Bone marrow (tissue), 2 donors: Measurements from ENCODE around the gene ROCK1.

Experiments used
- DNase-seq, 2 donors: peaks; one replicate each; lab custom pipeline; 2025; lab: John Stamatoyannopoulos, UW

ROCK1 gene

DNA sequence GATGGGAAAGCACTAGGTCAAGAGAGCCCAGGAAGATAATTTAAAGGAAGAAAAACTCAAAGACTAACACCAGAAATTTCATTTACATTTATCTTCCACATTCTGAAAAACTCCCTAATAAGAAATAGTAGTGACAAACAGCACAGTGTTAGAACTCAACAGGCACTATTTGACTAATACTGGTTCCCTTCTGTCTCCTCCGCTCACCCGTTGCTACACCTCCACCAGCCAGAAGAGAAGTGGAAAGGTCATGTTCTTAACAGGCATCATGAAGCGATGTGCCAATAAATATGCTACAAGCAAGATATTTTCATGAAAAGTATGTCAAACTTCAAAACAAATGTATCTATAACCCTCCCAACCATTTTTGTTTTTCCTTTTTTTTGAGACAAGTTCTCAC is 5.7 kb downstream of the ROCK1 start:
- no peak for DNase-seq

DNA sequence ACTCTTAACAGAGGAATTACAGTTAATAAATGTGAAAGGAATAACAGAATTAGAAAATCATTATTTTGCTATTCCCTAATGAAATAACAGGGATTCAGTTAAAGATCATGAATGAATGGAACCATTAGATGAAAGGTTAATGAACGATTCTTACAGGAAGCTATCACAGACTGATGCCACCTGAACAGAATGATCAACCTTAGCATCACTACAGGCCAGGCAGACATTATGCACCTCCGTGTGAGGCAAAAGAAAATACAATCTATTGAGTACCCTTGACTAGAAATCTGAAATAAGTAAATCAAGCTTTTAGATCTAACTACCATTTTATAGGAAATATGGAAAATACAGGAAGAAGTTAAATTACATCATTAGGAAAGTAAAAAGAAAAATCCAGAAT is 10.4 kb downstream of the ROCK1 start:
- no peak for DNase-seq

DNA sequence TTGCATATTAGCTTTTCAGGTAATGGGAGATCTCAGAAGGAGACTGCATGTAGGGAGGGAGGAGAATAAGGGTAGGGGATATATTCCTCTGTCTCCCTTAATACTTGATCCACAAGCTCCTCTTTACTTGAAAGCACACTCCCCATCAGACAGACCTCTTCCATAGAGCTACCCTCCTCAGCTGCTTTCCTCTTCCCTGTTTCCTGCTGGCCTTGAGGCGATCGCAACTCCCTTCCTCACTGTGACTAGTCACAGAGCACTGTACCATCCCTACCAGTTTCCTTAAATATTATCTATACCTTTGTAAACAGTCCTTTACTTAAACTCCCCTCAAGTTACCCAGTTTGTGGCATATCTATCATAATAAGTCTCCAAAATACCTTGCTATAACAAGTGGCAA is 10.9 kb downstream of the ROCK1 start:
- no peak for DNase-seq

DNA sequence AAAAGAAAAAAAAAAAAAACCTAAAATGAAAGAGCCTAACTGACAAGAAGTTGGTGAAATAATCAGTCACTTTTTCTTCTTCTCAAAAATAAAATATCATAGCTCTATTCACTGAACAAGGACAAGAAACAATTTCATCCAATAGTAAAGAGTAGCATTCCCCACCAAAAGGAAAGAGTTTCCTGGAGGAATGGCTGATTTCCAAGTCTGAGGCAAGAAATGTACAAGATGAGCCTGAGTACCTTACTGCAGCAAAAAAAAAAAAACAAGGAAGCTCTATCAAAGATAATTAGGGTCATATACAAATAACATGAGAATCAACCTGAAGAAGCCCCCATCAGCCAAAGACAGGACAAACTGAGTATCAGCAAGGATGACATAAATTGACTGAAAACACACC is 11.5 kb downstream of the ROCK1 start:
- DNase-seq = no peak

DNA sequence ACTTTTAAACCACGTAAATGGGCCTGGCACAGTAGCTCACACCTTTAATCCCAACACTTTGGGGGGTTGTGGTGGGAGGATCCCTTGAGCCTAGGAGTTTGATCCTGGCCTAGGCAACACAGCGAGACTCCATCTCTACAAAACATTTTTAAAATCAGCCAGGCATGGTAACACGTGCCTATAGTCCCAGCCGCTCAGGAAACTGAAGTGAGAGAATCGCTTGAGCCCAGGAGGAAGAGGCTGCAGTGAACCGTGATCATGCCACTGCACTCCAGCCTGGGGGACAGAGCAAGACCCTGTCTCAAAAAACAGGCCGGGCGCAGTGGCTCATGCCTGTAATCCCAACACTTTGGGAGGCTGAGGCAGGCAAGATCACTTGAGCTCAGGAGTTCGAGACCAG is 12.2 kb downstream of the ROCK1 start:
- no peak for DNase-seq

DNA sequence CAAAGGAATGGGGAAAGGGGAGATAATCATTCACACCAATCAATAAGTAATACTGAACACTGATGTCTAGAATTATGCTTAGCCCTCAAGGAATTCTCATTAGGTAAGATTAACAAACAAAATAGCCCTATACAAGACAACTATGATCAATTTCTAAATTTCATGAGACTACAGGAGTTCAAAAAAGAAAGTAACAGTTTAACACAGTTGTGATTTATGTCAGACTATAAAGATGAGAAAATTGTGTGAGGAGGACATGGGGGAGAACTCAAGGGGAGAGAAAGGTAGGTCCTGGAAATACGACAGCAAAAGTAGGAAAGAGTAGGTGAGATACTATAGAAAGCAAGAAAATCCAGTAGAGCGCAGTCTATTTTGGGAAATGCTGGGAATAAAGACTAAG is 14.9 kb downstream of the ROCK1 start:
- no peak for DNase-seq

DNA sequence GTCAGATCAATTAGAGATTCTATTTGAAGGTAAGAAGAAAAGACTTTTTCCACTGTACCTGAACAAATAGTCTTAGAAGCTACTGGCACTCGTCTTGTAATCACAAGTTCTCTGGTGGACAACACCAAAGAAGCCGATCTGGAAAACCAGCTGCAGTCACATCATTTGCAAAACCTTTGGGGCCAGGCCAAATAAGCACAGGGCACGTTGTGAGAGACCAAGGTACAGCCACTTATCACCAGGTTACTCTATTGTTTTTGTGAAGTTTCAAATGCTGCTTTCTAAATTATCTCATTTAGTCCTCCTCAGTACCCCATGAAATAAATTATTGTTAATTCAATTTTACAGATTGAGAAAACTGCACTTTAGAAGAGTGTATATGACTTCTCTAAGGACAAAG is 18.5 kb downstream of the ROCK1 start:
- DNase-seq = no peak

DNA sequence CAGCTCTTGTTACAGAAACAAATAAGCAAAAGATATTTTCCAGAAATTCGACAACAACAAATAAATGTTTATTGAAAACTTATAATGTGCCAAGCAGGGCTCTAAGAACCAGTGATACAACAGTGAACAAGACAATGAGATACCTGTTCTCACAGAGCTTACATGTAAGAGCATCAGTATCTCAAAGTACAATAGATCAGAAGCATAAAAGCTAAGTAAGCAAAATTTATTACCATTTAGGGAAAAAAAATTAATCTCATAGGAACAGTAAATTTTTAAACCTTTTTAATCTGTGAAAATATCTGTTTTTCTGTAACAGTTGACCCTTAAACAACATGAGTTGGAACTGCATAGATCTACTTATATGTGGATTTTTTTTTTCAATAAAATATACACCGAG is 20.9 kb downstream of the ROCK1 start:
- no peak for DNase-seq

DNA sequence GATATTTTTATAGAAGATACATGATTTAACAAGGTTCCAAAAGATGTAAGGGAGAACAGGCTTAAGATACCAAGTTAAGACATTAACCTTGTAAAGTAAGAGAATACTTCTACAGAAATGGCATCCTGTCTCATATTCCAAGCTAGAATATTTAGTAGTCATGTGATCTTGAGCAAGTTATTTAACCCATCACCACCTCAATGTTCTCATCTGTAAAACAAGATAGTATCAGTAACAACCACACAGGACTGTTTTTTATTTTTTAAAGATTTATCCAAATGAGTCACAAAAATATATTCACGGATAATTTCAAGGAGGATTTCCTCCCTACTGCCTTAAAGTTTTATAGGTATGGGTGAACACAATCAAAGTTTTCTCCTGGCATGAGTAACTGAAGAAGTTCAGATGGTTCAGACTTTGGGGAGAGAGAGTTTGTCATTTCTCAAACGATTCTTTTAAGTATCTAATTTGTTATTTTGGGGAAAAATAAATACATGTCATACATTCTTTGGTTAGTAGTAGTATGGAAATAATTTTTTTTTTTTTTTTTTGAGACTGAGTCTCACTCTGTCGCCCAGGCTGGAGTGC is 25.9 kb downstream of the ROCK1 start:
- DNase-seq = no peak

DNA sequence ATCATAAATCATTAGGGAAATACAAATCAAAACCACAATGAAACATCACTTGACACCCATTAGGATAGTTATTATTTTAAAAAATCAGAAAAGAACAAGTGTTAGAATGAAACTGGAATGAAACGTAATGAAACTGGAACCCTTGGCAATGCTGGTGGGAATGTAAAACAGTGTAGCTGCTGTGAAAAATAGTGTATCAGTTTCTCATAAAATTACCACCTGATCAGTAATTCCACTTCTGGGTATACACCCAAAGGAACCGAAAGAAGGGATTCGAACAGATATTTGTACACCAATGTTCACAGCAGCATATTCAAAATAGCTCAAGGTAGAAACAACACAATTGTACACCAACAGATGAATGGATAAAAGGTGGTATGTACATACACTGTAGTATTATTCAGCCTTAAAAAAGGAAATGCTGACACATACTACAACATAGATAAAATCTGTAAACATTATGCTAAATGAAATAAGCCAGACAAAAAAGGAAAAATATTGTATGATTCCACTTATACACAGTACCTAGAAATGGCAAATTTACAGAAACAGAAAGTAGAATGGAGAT is 27.0 kb downstream of the ROCK1 start:
- DNase-seq = no peak

DNA sequence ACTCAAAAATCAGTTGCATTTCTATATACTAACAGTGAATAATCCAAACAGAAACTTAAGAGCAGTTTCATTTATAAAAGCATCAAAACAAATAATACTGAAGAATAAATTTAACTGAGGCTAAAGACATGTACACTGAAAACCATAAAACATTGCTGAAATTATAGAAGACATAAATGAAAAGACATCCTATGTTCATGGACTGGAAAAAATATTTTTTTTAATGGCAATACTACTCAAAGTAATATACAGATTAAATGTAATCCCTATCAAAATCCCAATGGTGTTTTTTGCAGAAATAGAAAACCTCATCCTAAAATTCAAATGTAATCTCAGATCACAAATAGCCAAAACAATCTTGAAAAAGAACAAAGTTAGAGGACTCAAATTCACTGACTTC is 28.6 kb downstream of the ROCK1 start:
- DNase-seq = no peak

DNA sequence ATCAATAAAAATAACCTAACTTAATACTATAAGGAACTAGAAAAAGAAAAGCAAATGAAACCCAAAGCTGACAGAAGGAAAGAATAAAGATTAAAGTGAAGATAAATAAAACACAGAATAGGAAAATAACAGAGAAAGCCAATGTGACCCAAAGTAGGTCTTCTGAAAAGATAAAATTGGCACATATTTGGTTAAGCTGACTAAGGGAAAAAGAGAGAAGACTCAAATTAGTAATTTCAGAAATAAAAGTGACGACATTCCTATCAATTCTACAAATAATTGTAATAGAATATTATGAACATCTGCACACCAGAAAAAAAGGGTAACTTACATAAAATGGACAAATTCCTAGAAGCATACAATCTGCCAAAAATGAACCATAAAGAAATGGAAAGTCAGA is 30.2 kb downstream of the ROCK1 start:
- DNase-seq = no peak

DNA sequence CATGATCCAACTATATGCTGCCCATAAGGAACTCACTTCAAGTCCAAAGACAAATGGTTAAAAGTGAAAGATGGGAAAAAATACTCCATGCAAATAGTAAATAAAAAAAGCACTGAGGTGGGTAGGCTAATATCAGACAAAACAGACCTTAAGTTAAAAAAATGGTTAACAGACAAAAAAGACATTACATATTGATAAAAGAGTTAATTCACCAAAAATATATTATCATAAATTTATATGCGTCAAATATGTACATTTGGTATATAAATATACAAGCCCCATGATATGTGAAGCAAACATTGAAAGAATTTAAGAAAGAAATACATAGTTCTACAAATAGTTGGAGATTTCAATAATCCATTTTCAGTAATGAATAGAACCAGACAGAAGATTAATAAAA is 31.0 kb downstream of the ROCK1 start:
- no peak for DNase-seq

DNA sequence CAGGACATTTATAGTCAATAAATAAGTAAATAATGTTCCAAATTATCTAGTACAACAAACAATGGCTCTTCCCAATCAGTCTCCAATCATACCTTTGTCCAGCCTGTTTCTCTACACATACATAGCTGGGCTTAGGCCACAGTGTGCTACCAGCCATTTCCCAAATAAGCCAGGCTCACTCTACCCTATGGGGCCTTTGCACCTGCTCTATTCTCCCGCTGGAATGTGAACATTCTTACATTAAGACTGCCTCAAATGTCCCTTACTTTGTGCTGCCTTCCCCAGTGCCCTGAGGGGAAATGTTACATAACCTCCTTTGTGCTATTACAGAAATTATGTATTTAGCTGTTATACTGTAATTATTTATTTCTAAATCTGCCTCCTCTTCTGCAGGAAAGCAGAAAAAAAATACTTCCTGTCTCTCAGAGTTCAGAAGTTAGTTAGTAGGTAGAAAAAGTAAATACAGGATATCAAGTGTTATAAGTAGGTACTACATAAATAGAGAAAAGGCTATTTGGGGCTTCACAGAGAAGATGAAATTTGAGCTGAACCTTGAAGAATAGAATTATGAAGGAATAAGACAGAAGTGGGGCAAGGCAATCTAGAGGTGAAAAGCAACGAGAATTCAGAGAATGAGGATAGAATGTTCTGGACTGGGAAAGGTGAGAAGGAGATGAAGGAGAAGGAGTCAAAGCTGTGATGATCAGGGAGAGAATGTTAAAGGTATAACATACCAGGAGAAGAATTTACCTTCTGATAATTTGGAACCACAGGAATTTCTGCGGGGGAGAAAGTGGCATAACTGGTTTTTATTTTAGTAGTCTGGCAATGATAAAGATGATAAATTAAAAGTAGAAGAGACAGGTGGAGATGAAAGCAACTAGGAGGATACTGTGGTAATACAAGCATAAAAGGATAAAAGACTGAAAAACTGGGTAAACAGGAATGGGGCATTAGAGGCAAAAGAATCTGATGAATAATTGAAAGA is 37.0 kb downstream of the ROCK1 start:
- no peak for DNase-seq

DNA sequence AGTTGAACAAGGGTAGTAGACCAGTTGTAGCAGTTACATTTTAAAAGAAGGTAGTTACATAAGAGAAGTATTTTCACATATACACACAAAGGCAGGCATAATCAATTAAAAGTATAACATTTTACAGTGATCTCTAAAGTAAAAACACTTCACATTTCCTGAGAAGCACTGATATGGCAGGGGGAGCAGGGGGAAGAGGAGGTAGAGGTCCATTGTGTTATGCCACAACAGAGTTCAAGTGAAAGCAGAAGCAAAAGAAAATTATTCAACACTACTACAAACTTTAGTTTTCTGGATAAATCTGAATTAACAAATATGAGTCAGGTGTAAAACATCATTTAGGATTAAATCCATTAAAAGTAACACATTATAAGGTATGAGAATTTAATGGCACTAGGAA is 38.4 kb downstream of the ROCK1 start:
- DNase-seq = no peak

DNA sequence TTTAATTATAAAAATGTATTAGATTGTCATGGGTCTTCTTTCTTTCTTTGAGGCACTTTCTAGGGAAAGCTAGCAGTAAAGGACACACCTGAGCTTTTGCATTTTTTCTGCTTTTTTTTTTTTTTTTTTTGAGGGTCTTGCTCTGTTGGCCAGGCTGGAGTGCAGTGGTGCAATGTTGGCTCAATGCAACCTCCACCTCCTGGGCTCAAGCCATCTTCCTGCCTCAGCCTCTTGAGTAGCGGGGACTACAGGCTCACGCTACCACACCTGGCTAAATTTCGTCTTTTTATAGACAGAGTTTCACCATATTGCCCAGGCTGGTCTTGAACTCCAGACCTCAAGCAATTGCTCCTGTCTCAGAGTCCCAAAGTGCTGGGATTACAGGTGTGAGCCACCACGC is 40.5 kb downstream of the ROCK1 start:
- no peak for DNase-seq

DNA sequence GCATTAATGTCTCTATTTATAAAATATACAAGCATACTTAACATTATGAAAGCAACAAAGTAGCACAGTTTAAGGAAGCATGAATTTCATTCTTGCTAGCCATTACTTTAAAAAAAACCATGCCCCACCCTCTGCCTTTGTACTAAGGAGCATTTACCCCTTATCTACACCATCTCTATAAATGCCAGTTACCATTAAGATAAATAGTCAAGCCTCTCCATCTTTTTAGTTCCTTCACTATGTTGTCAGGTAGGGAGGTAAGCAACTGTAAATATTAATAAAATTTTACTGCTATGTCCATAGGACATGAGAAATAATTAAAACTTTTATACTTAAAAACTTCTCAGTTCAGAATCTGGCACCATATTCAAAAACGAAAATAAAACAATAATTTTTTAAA is 42.1 kb downstream of the ROCK1 start:
- no peak for DNase-seq

DNA sequence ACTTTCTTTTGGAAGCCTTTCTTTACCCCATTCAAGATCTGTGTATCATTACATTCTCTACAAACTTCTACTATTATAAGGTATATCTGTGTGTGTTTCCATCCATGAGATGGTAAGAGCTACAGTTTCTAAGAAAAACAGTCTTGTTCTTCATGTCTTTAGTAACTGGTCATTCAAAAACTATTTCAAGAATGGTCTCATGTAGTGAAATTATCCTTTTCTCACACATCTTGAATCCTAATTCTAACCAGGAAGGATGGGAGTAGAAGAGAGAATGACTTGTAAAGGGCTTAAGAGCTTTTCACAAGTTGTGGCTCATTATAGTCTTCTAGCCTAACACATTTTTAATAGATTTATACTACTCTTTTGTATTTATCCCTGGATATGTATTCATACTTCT is 47.3 kb downstream of the ROCK1 start:
- no peak for DNase-seq

DNA sequence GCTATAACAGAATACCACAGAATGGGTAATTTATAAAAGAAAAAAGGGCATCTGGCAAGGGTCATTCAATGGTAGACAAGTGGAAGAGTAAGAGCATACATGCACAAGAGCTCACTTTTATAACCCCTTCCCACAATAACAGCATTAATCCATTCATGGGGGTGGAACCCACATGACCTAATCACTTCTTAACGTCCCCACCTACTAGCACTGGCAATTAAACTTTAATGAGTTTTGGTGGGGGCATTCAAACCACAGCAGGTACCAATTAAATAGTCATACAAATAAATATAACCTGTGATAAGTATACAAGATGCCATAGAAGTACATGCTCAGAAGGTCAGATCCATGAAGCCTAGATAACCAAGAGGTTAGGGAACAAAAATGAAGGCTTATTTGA is 48.6 kb downstream of the ROCK1 start:
- DNase-seq = no peak

DNA sequence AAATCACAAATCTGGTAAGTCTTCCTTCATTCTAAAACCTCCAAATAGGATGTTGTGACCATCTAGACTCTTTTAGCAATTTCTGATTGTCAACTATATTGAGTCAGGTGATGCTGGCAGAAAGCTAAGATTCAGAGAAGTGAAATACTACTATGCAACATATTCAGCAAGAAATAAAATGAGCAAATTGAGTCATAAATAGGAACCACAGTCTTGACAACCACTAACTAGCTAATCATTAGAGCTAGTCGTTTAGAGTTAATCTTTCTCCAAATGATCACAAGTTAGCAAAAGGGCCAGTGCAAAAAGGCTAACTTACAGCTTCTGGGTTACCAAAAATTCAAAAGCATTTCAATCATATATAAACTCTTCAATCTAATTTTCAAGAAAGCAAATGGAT is 54.5 kb downstream of the ROCK1 start:
- DNase-seq = no peak

DNA sequence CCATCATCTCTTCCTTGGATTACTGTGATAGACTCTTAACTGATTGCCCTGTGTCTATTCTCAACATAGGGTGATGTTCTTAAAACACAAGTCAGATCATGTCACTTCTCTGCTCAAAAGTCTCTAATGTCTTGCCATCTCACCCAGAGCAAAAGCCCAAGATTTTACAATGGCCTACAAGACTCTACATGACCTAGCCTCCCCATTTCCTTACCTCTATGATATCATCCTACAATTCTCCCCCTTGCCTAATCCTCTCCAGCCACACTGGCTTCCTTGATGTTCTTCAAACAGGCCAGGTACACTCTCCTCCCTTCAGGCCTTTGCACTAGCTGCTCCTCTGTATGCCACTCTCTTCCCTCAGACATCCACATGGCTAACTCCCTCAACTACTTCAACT is 55.1 kb downstream of the ROCK1 start:
- no peak for DNase-seq

DNA sequence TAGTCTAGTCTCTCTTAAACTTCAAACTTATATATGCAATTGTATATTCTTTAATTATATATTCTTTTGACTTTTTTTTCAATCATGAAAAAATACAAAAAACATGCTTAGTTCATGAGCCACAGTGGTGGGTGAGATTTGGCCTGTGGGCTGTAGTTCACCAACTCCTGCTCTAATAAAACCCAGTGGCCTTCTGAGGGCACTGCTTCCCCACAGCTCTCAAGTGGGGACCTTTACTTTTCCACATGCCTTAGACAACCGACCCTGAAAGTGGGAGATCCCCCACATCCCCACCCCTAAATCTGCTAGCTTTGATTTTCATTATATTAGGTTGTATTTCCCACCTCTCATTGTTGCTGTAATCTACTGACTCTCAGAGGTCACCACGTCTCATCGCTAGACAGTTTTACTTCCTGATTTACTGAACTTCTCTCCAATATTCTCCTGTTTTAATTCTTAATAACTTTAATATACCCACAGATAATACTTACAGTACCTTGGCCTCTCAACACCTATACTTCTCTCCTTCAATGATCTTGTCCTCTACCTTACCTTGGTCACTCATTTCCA is 57.3 kb downstream of the ROCK1 start:
- DNase-seq = no peak

DNA sequence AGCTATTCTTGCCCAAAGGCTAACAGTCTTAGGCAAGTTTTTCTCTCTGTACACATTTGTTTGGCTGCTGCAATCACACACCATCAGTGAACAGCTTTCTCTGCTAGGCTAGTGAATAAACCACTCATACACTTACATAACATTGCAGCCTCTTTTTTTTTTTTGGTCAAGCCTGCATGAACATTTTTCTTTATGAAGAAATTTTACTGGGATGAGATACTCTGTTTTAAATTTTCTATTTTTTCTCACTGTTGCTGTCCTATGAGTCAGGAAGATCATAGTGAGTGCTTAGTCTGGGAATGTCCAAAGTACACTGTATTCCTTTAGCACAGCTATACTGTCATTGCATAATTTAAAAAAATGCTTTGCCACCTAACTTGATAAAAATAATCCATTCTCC is 58.5 kb downstream of the ROCK1 start:
- DNase-seq = no peak
